Neutrophil (primary cell): ENCODE results near the gene DPYSL3.

Experiments used
- H3K27ac ChIP-seq: fragments of 200-600 bp; sonication (generic); 2 replicates; pipeline ENCODE4 v1.5.1; 2016; ENCODE audit warnings: mild to moderate bottlenecking, moderate library complexity
- H3K27me3 ChIP-seq: fragments of 200-600 bp; sonication (generic); 2 replicates; pipeline ENCODE4 v1.6.0; 2016; ENCODE audit warnings: mild to moderate bottlenecking
- H3K36me3 ChIP-seq: fragments of 200-600 bp; sonication (generic); 2 replicates; pipeline ENCODE4 v1.5.1; 2017
- H3K4me1 ChIP-seq, 2 experiments: fragments of 200-600 bp in 1 of 2; sonication (generic) in 1 of 2; 1 replicate in 1 of 2; 2 replicates in 1 of 2; pipeline versions ENCODE4 v1.5.1 to v1.6.1; 2013 to 2016; ENCODE audit warnings: low read depth in 1 of 2, low read length in 1 of 2, mild to moderate bottlenecking in 1 of 2, moderate library complexity in 1 of 2; ENCODE audit not compliant: control insufficient read depth in 1 of 2, insufficient read depth in 1 of 2
- H3K4me3 ChIP-seq, 2 experiments: fragments of 200-600 bp in 1 of 2; sonication (generic) in 1 of 2; 1 replicate in 1 of 2; 2 replicates in 1 of 2; pipeline ENCODE4 v1.5.1; 2013 to 2016; ENCODE audit warnings: low read depth in 1 of 2, low read length in 1 of 2, mild to moderate bottlenecking in 1 of 2, moderate library complexity in 1 of 2
- H3K9me3 ChIP-seq: fragments of 200-600 bp; sonication (generic); 2 replicates; pipeline ENCODE4 v1.5.1; 2016
- CTCF ChIP-seq: fragments of 200-600 bp; sonication (generic); IDR thresholded peaks from 2 replicates; pipeline ENCODE4 v1.5.1; 2016; ENCODE audit warnings: antibody characterized with exemption

Gene DPYSL3

GRCh38 chr5:147504535-147504934 is 5.3 kb downstream of the DPYSL3 start:
- no peak for TF ChIP-seq CTCF
- no peak overlapping the region for H3K27ac ChIP-seq

GRCh38 chr5:147504011-147504410 is 5.9 kb downstream of the DPYSL3 start:
- no peak overlapping the region for H3K27ac ChIP-seq
- H3K4me1 ChIP-seq = no peaks in the 10 kb centered on the region
- no peak for TF ChIP-seq CTCF
- H3K36me3 ChIP-seq = no peaks in the 10 kb centered on the region
- no peak overlapping the region for H3K4me3 ChIP-seq
- no peaks in the 10 kb centered on the region for H3K9me3 ChIP-seq
- peaks cover 29% of the 10 kb centered on the region for H3K27me3 ChIP-seq

More at GRCh38 chr5:147504535-147504934, 5.3 kb downstream of the DPYSL3 start:
- peaks cover 34% of the 10 kb centered on the region for H3K27me3 ChIP-seq
- H3K36me3 ChIP-seq = no peaks in the 10 kb centered on the region
- H3K4me1 ChIP-seq = peaks cover 0 to under 1% of the 10 kb centered on the region in 2 experiments
- no peaks in the 10 kb centered on the region for H3K9me3 ChIP-seq
- no peak overlapping the region for H3K4me3 ChIP-seq

- Histone ChIP-seq H3K4me3 (no peak overlapping the region), H3K9me3 (no peaks in the 10 kb centered on the region), H3K27me3 (no peaks in the 10 kb centered on the region), H3K27ac (no peak overlapping the region), H3K4me1 (no peaks in the 10 kb centered on the region), H3K36me3 (no peaks in the 10 kb centered on the region)
- no peak for TF ChIP-seq CTCF
These were observed 18.9 kb downstream of the DPYSL3 start for GRCh38 chr5:147490989-147491388.

GRCh38 chr5:147487031-147487750 is 22.7 kb downstream of the DPYSL3 start:
- Histone ChIP-seq H3K36me3 (no peaks in the 10 kb centered on the region), H3K4me3 (no peak overlapping the region), H3K4me1 (no peaks in the 10 kb centered on the region), H3K27ac (no peak overlapping the region), H3K9me3 (no peaks in the 10 kb centered on the region), H3K27me3 (peaks cover 16% of the 10 kb centered on the region)
- TF ChIP-seq CTCF = no peak

- Histone ChIP-seq H3K4me1 (no peaks in the 10 kb centered on the region), H3K27me3 (peaks cover 16% of the 10 kb centered on the region), H3K36me3 (no peaks in the 10 kb centered on the region), H3K4me3 (no peak overlapping the region), H3K9me3 (no peaks in the 10 kb centered on the region), H3K27ac (no peak overlapping the region)
- no peak for TF ChIP-seq CTCF
These were observed 24.1 kb downstream of the DPYSL3 start for GRCh38 chr5:147485814-147486213.
